ENCODE results near the gene CD4.

GRCh38 chr12:6849976-6850560 lies 60.7 kb downstream of the CD4 start:
- no peak for TF ChIP-seq CTCF (IDR thresholded peaks at IDR 0.05)
- TF ChIP-seq EP300 (IDR thresholded peaks at IDR 0.05), result no peak
- TF ChIP-seq POLR2A (IDR thresholded peaks at IDR 0.05), result no peak
- no peak for TF ChIP-seq POLR2AphosphoS5 (IDR thresholded peaks at IDR 0.05)

Measured in upper lobe of left lung (tissue), 4 donors.